ENCODE results near the gene RGS21. TPM values are rescaled to one million over a fixed set of nuclear protein-coding genes. Genes with fewer than 3 reads are reported as not detected.

RGS21 gene
- total and polyA plus RNA-seq, 10 of the 15 experiments (the other 5 are each of a cell fraction or from before 2014, with no cell fraction given) = not detected

DNA sequence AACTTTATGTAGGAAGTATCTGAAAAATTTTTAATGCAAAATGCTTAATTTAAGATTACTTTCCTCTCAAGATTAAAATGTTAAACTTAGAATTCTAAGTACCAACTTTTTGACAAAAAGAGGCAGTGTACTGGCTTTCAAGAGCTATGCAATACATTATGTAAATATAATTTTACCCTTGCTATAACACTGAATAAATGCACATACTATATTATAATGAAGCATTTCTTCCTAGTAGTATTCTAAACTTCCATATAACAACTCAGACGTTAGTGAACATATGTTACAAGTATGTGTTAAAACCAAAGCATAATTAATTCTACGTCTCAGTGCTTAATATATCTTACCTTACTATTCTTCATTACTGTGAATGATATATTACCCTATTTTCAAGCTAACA, 58.5 kb downstream of the RGS21 start:
- no peak for ATAC-seq
- no peak overlapping the region for H2AFZ ChIP-seq (ENCODE audit: control insufficient read depth, low read depth, low read length)
- WGBS (ENCODE audit: insufficient coverage, insufficient replicate concordance, low lambda C conversion rate, missing lambda C conversion rate) = 0% methylated on average over 2 of the region's 2 CpGs

DNA sequence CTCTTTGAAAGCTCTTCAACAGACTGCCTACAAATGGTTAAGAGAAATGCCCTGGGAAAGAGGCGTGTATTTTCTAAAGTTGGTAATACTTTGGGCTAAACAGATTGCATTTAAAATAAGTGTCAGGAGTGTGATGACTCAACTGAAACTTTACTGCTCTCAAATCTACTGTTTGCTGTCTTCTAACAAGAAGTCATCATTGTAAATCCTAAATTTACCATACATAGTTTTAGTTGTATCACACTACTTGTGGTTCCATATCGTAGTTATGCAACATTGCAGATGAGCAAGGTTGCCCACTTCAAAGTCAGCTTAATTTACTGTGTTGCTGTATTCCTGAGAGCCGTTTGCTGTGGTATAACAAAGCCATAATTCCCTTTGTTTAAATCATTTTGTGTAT, 59.6 kb downstream of the RGS21 start:
- no peak overlapping the region for H2AFZ ChIP-seq (ENCODE audit: control insufficient read depth, low read depth, low read length)
- H3K36me3 ChIP-seq (ENCODE audit: control insufficient read depth in 2 of 2, insufficient read depth in 2 of 2, low read length in 1 of 2) = no peaks in the 10 kb centered on the region
- H3K4me3 ChIP-seq = no peak overlapping the region
- ATAC-seq (peak; percentile 70), FAIRE-seq (no peak), DNase-seq (ENCODE audit: low read depth, low spot score) (no peak)
- H3K4me2 ChIP-seq (ENCODE audit: control insufficient read depth, insufficient read depth) = no peak overlapping the region
- no peak overlapping the region for H3K9ac ChIP-seq (ENCODE audit: control insufficient read depth, insufficient read depth, low read length)
- CTCF ChIA-PET = no interaction called here
- no peak overlapping the region for H3K27ac ChIP-seq (ENCODE audit: control insufficient read depth, insufficient read depth)
- intact Hi-C loops (cut with micrococcal nuclease; ENCODE audit: unreplicated experiment) = no loop called here
- RAD21 ChIA-PET (ENCODE audit: unreplicated experiment) = no interaction called here
- TF ChIP-seq MTA2 (IDR thresholded peaks at IDR 0.05; ENCODE audit: low read depth) (peak; percentile 85), ZSCAN29 (IDR thresholded peaks at IDR 0.05) (no peak), NKRF (conservative IDR thresholded peaks at IDR 0.05) (no peak), ZNF217 (IDR thresholded peaks at IDR 0.05) (0 out of 2 replicates have a peak, but pooled peaks have one; percentile 24), IKZF2 (IDR thresholded peaks at IDR 0.05) (peak in 1 of 2 experiments; percentile 33; a peak in 2 of 4 replicates), IRF5 (IDR thresholded peaks at IDR 0.05; ENCODE audit: borderline replicate concordance) (no peak), MTA3 (IDR thresholded peaks at IDR 0.05; ENCODE audit: borderline replicate concordance, low read length) (no peak)
- WGBS (ENCODE audit: insufficient coverage, insufficient replicate concordance, low lambda C conversion rate, missing lambda C conversion rate) = 12% methylated on average over 3 of the region's 3 CpGs
- no peaks in the 10 kb centered on the region for H4K20me1 ChIP-seq (ENCODE audit: control insufficient read depth, insufficient read depth)
- H3K9me3 ChIP-seq (replicated peaks; ENCODE audit: control insufficient read depth, insufficient read depth, low read length) = no peaks in the 10 kb centered on the region
- POLR2A ChIA-PET = no interaction called here
- no peaks in the 10 kb centered on the region for H3K27me3 ChIP-seq (replicated peaks in 1 of 2; ENCODE audit: control insufficient read depth in 2 of 2, insufficient read depth in 2 of 2, low read length in 1 of 2)
- in situ Hi-C loops (cut with MboI) = no loop called here
- no peaks in the 10 kb centered on the region for H3K79me2 ChIP-seq (ENCODE audit: control insufficient read depth, insufficient read depth, low read length)
- SMC1A ChIA-PET (ENCODE audit: uncharacterized antibody, unreplicated experiment) = no interaction called here
- no TSS peak for BruUV-seq (replicated peaks)
- H3K4me1 ChIP-seq (ENCODE audit: control insufficient read depth, insufficient read depth, low read length) = no peaks in the 10 kb centered on the region

More for the DNA sequence above, 58.5 kb downstream of the RGS21 start:
- POLR2A ChIA-PET = no interaction called here
- RAD21 ChIA-PET (ENCODE audit: unreplicated experiment) = no interaction called here
- BruUV-seq (replicated peaks) = no TSS peak
- SMC1A ChIA-PET (ENCODE audit: uncharacterized antibody, unreplicated experiment) = interaction anchor here (1.4 kb wide), 1 partner anchor 11 kb away, joined by 3 read pairs; no protein-coding TSS in a partner anchor
- Histone ChIP-seq H3K4me3 (no peak overlapping the region), H3K4me2 (ENCODE audit: control insufficient read depth, insufficient read depth) (no peak overlapping the region), H3K27ac (ENCODE audit: control insufficient read depth, insufficient read depth) (no peak overlapping the region), H3K9me3 (replicated peaks; ENCODE audit: control insufficient read depth, insufficient read depth, low read length) (no peaks in the 10 kb centered on the region), H4K20me1 (ENCODE audit: control insufficient read depth, insufficient read depth) (no peaks in the 10 kb centered on the region), H3K9ac (ENCODE audit: control insufficient read depth, insufficient read depth, low read length) (no peak overlapping the region), H3K36me3 (ENCODE audit: control insufficient read depth in 2 of 2, insufficient read depth in 2 of 2, low read length in 1 of 2) (no peaks in the 10 kb centered on the region), H3K4me1 (ENCODE audit: control insufficient read depth, insufficient read depth, low read length) (no peaks in the 10 kb centered on the region), H3K79me2 (ENCODE audit: control insufficient read depth, insufficient read depth, low read length) (no peaks in the 10 kb centered on the region), H3K27me3 (replicated peaks in 1 of 2; ENCODE audit: control insufficient read depth in 2 of 2, insufficient read depth in 2 of 2, low read length in 1 of 2) (no peaks in the 10 kb centered on the region)
- DNase-seq (ENCODE audit: low read depth, low spot score) (no peak), FAIRE-seq (no peak)
- in situ Hi-C loops (cut with MboI) = no loop called here
- TF ChIP-seq TCF7 (IDR thresholded peaks at IDR 0.05; ENCODE audit: borderline replicate concordance) (no peak), WRNIP1 (IDR thresholded peaks at IDR 0.05; ENCODE audit: borderline replicate concordance, low read depth, low read length) (no peak), MYC (IDR thresholded peaks at IDR 0.05; ENCODE audit: insufficient read depth, insufficient read length, insufficient replicate concordance, low read length, severe bottlenecking) (no peak), RFX5 (IDR thresholded peaks at IDR 0.05; ENCODE audit: low read depth, low read length) (no peak), RBBP5 (conservative IDR thresholded peaks at IDR 0.05) (no peak), SUPT20H (IDR thresholded peaks at IDR 0.05; ENCODE audit: borderline replicate concordance, control insufficient read depth, low read depth, low read length) (no peak), NR2C1 (IDR thresholded peaks at IDR 0.05) (no peak)
- TF ChIP-seq, protein P1, sequence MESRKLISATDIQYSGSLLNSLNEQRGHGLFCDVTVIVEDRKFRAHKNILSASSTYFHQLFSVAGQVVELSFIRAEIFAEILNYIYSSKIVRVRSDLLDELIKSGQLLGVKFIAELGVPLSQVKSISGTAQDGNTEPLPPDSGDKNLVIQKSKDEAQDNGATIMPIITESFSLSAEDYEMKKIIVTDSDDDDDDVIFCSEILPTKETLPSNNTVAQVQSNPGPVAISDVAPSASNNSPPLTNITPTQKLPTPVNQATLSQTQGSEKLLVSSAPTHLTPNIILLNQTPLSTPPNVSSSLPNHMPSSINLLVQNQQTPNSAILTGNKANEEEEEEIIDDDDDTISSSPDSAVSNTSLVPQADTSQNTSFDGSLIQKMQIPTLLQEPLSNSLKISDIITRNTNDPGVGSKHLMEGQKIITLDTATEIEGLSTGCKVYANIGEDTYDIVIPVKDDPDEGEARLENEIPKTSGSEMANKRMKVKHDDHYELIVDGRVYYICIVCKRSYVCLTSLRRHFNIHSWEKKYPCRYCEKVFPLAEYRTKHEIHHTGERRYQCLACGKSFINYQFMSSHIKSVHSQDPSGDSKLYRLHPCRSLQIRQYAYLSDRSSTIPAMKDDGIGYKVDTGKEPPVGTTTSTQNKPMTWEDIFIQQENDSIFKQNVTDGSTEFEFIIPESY (IDR thresholded peaks at IDR 0.05) = no peak
- intact Hi-C loops (cut with micrococcal nuclease; ENCODE audit: unreplicated experiment) = no loop called here
- CTCF ChIA-PET = no interaction called here

All from GM12878 (cell line).